Spleen (tissue), 7 donors: ENCODE measurements around the gene NAA80.

Experiments
- CTCF ChIP-seq, 11 experiments: fragments of 200-600 bp in 7 of 11; fragments of 450-650 bp in 4 of 11; sonication (generic) in 4 of 11; IDR thresholded peaks in 8 of 11; conservative IDR thresholded peaks in 3 of 11; 1 replicate in 7 of 11; 2 replicates in 4 of 11; pipeline versions ENCODE4 v1.4.0 to v1.8.0; 2016 to 2021; ENCODE audit warnings: antibody characterized with exemption in 11 of 11, inconsistent platforms in 4 of 11, mild to moderate bottlenecking in 1 of 11
- POLR2A ChIP-seq, 3 donors: fragments of 450-650 bp; IDR thresholded peaks; one replicate each; pipeline ENCODE4 v1.5.1; 2017; ENCODE audit warnings: antibody characterized with exemption in 3 of 3, mild to moderate bottlenecking in 1 of 3
- POLR2AphosphoS5 ChIP-seq, 3 donors: sonication (generic); formaldehyde crosslinking; IDR thresholded peaks; one replicate each; pipeline ENCODE4 v1.5.1; 2017; ENCODE audit warnings: antibody characterized with exemption in 3 of 3
- donor health status: DM: no; HTN: no; CAD: no; lungs with moderate emphysema.
- donor health status: DM: no; HTN: no; CAD: no.
- donor health status: DM: no; HTN: no; CAD: no.

DNA sequence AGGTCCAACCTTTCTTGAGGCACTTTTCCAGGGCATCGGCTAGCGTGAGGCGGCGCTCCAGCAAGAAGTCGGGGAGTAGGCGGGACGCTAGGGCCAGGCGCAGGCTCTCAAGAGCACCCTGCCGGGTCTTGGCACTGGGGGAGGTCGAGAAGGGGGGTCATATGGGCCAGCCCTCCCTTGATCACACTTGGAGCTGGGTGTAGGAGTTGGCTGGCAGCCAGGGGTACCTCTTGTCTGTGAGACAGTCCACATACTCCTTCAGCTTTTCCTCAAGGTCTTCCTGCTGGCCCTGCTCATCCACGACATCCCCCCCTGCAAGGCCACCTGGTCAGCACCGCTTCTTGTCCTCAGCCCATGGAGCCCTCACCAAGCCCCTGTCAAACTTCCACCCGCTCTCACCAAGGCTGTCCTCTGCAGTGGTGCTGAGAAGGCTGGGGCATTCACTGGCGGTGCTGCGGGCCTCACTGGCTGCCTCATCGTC is 9.0 kb downstream of the NAA80 start:
- no peak for TF ChIP-seq POLR2AphosphoS5 (IDR thresholded peaks at IDR 0.05)
- no peak for TF ChIP-seq CTCF (IDR thresholded peaks at IDR 0.05 in 8 of 11, conservative IDR thresholded peaks at IDR 0.05 in 3 of 11)
- TF ChIP-seq POLR2A (IDR thresholded peaks at IDR 0.05), result no peak
